T-cell (primary cell): ENCODE measurements around the gene SLF2. TPM values are rescaled to one million over a fixed set of nuclear protein-coding genes. Genes with fewer than 3 reads are reported as not detected.

Experiments used
- ATAC-seq, 4 experiments: fragments of 200-7000 bp in 3 of 4; fragments of 150-1000 bp in 1 of 4; cut with Tn5 transposase; replicated peaks in 1 of 4; 1 replicate in 3 of 4; 2 replicates in 1 of 4; pipeline ENCODE4 v1.10.0; 2021; ENCODE audit warnings: moderate library complexity in 3 of 4, mild to moderate bottlenecking in 2 of 4, moderate number of reproducible peaks in 1 of 4
- CTCF ChIA-PET, 2 donors: fragments of 300-600 bp; sonication (Branson Sonifier 250); formaldehyde crosslinking; loops; one replicate each; lab custom pipeline; 2022; ENCODE audit warnings: antibody characterized with exemption in 2 of 2; lab: Charles Lee
- POLR2A ChIA-PET, 2 donors: fragments of 300-600 bp; sonication (Branson Sonifier 250); formaldehyde crosslinking; loops; one replicate each; lab custom pipeline; 2022; ENCODE audit warnings: antibody characterized with exemption in 2 of 2; lab: Charles Lee
- DNase-seq, 35 experiments: peaks; one replicate each; pipeline versions ENCODE4 v3.0.0 to v3.0.0-alpha.2; 2013 to 2023
- H3K27ac ChIP-seq: one replicate; pipeline ENCODE4 v1.5.1; 2013; ENCODE audit warnings: low read length
- H3K27me3 ChIP-seq, 2 experiments: replicated peaks in 1 of 2; 1 replicate in 1 of 2; 2 replicates in 1 of 2; pipeline versions ENCODE4 v1.6.1 to v1.7.0; 2013; ENCODE audit warnings: low read length in 1 of 2, mixed read lengths in 1 of 2; ENCODE audit not compliant: control insufficient read depth in 2 of 2, insufficient read depth in 2 of 2; ENCODE audit errors: extremely low read depth in 1 of 2
- H3K36me3 ChIP-seq, 2 donors: 1 replicate in 1 of 2; 2 replicates in 1 of 2; pipeline versions ENCODE4 v1.6.1 to v1.7.0; 2013; ENCODE audit warnings: low read length in 1 of 2; ENCODE audit not compliant: control insufficient read depth in 2 of 2, insufficient read depth in 1 of 2; ENCODE audit errors: extremely low read depth in 1 of 2
- H3K4me1 ChIP-seq, 2 experiments: 1 replicate in 1 of 2; 2 replicates in 1 of 2; pipeline versions ENCODE4 v1.6.1 to v1.7.0; 2013; ENCODE audit warnings: low read length in 2 of 2, mixed read lengths in 1 of 2; ENCODE audit not compliant: insufficient read depth in 2 of 2, control insufficient read depth in 1 of 2; ENCODE audit errors: extremely low read depth in 1 of 2
- H3K4me3 ChIP-seq, 2 donors: 1 replicate in 1 of 2; 2 replicates in 1 of 2; pipeline versions ENCODE4 v1.5.1 to v1.7.0; 2013; ENCODE audit warnings: mild to moderate bottlenecking in 2 of 2, low read length in 1 of 2, moderate library complexity in 1 of 2; ENCODE audit not compliant: control insufficient read depth in 1 of 2; ENCODE audit errors: extremely low read depth in 1 of 2
- H3K9me3 ChIP-seq: 2 replicates; pipeline ENCODE4 v1.7.0; 2013
- H3K27ac Mint-ChIP-seq, 2 donors: one replicate each; pipeline ENCODE4 v1.8.0; 2020 to 2021; ENCODE audit warnings: mild to moderate bottlenecking in 2 of 2, mixed read lengths in 2 of 2
- H3K27me3 Mint-ChIP-seq, 2 donors: one replicate each; pipeline ENCODE4 v1.8.0; 2021 to 2022; ENCODE audit warnings: mixed read lengths in 2 of 2
- H3K36me3 Mint-ChIP-seq: one replicate; pipeline ENCODE4 v1.8.0; 2021; ENCODE audit warnings: mixed read lengths
- H3K4me1 Mint-ChIP-seq, 3 donors: one replicate each; pipeline ENCODE4 v1.8.0; 2020 to 2022; ENCODE audit warnings: mixed read lengths in 3 of 3, mild to moderate bottlenecking in 1 of 3
- H3K4me3 Mint-ChIP-seq, 3 donors: one replicate each; pipeline ENCODE4 v1.8.0; 2020 to 2022; ENCODE audit warnings: mild to moderate bottlenecking in 3 of 3, mixed read lengths in 3 of 3, moderate library complexity in 3 of 3
- H3K9me3 Mint-ChIP-seq, 3 donors: one replicate each; pipeline ENCODE4 v1.8.0; 2020 to 2022; ENCODE audit warnings: mixed read lengths in 3 of 3
- WGBS: methylation state at CpG from one replicate; pipeline ENCODE4 v1.1.5; 2013; ENCODE audit warnings: missing lambda C conversion rate; ENCODE audit not compliant: insufficient coverage; 5-methylcytosine and 5-hydroxymethylcytosine counted together
- total RNA-seq, 35 experiments: library from RNA in 6 of 35; stranded (reverse) in 6 of 35; fragments of 120-200 nt in 1 of 35; gene quantifications; one replicate each; pipeline versions ENCODE4 v1.2.1 to v1.2.4 and lab custom pipeline; 2013 to 2026

Gene SLF2
- total RNA-seq, 5 donors from 2014 or later (not counting 1 experiment from before 2014, with no cell fraction given), result 20.0 to 43.0 (median 31.3) TPM

GRCh38 chr10:100873827-100874326 is 38.9 kb upstream of the SLF2 start:
- H3K27me3 Mint-ChIP-seq, result peaks cover 7 to 36% of the 10 kb centered on the region in 2 donors
- no peak for ATAC-seq
- Histone ChIP-seq H3K4me1 (no peaks in the 10 kb centered on the region), H3K36me3 (no peaks in the 10 kb centered on the region), H3K4me3 (no peak overlapping the region), H3K27ac (no peak overlapping the region), H3K27me3 (peaks cover 0 to 51% of the 10 kb centered on the region in 2 experiments), H3K9me3 (no peaks in the 10 kb centered on the region)
- DNase-seq, result no peak
- CTCF ChIA-PET, result no interaction called here
- POLR2A ChIA-PET, result no interaction called here
- H3K9me3 Mint-ChIP-seq, result no peaks in the 10 kb centered on the region
- no peak overlapping the region for H3K27ac Mint-ChIP-seq
- H3K4me3 Mint-ChIP-seq, result no peak overlapping the region
- no peaks in the 10 kb centered on the region for H3K4me1 Mint-ChIP-seq
- no peaks in the 10 kb centered on the region for H3K36me3 Mint-ChIP-seq
- WGBS, result 80% methylated on average over 13 of the region's 14 CpGs

- H3K27ac Mint-ChIP-seq, result no peak overlapping the region
- Histone ChIP-seq H3K4me1 (no peaks in the 10 kb centered on the region), H3K27ac (no peak overlapping the region), H3K36me3 (no peaks in the 10 kb centered on the region), H3K9me3 (no peaks in the 10 kb centered on the region), H3K27me3 (peaks cover 0 to 49% of the 10 kb centered on the region in 2 experiments), H3K4me3 (no peak overlapping the region)
- no peaks in the 10 kb centered on the region for H3K9me3 Mint-ChIP-seq
- no peaks in the 10 kb centered on the region for H3K4me1 Mint-ChIP-seq
- ChIA-PET CTCF (interaction anchor here in 1 of 2 donors (0.6 kb wide), 1 partner anchor 893 kb away, joined by 3 read pairs; no protein-coding TSS in a partner anchor), POLR2A (no interaction called here)
- peaks cover 7 to 36% of the 10 kb centered on the region in 2 donors for H3K27me3 Mint-ChIP-seq
- H3K36me3 Mint-ChIP-seq, result no peaks in the 10 kb centered on the region
- no peak overlapping the region for H3K4me3 Mint-ChIP-seq
- DNase-seq (no peak), ATAC-seq (no peak)
- WGBS, result 87% methylated on average over 8 of the region's 20 CpGs
These were observed 37.9 kb upstream of the SLF2 start for GRCh38 chr10:100874702-100875483.

GRCh38 chr10:100875484-100876166 is 37.1 kb upstream of the SLF2 start:
- Histone ChIP-seq H3K27ac (no peak overlapping the region), H3K4me1 (no peaks in the 10 kb centered on the region), H3K4me3 (no peak overlapping the region), H3K27me3 (peaks cover 0 to 49% of the 10 kb centered on the region in 2 experiments), H3K9me3 (no peaks in the 10 kb centered on the region), H3K36me3 (no peaks in the 10 kb centered on the region)
- no peaks in the 10 kb centered on the region for H3K9me3 Mint-ChIP-seq
- WGBS, result 100% methylated on average over 1 of the region's 5 CpGs
- CTCF ChIA-PET, result no interaction called here
- no peaks in the 10 kb centered on the region for H3K36me3 Mint-ChIP-seq
- DNase-seq (no peak), ATAC-seq (no peak)
- H3K27me3 Mint-ChIP-seq, result peaks cover 7 to 36% of the 10 kb centered on the region in 2 donors
- no peaks in the 10 kb centered on the region for H3K4me1 Mint-ChIP-seq
- POLR2A ChIA-PET, result no interaction called here
- no peak overlapping the region for H3K4me3 Mint-ChIP-seq
- no peak overlapping the region for H3K27ac Mint-ChIP-seq

- Histone ChIP-seq H3K27me3 (peaks cover 0 to 46% of the 10 kb centered on the region in 2 experiments), H3K27ac (no peak overlapping the region), H3K4me3 (no peak overlapping the region), H3K36me3 (no peaks in the 10 kb centered on the region), H3K4me1 (no peaks in the 10 kb centered on the region), H3K9me3 (no peaks in the 10 kb centered on the region)
- no peaks in the 10 kb centered on the region for H3K36me3 Mint-ChIP-seq
- CTCF ChIA-PET, result no interaction called here
- POLR2A ChIA-PET, result no interaction called here
- H3K4me1 Mint-ChIP-seq, result no peaks in the 10 kb centered on the region
- no peaks in the 10 kb centered on the region for H3K9me3 Mint-ChIP-seq
- H3K27ac Mint-ChIP-seq, result no peak overlapping the region
- peaks cover 7 to 36% of the 10 kb centered on the region in 2 donors for H3K27me3 Mint-ChIP-seq
- no peak for ATAC-seq
- DNase-seq, result no peak
- 54% methylated on average over 15 of the region's 24 CpGs for WGBS
- H3K4me3 Mint-ChIP-seq, result no peak overlapping the region
These were observed 35.9 kb upstream of the SLF2 start for GRCh38 chr10:100876585-100877460.

GRCh38 chr10:100877461-100877850 is 35.3 kb upstream of the SLF2 start:
- Mint-ChIP-seq H3K27me3 (peaks cover 7 to 36% of the 10 kb centered on the region in 2 donors), H3K9me3 (no peaks in the 10 kb centered on the region), H3K36me3 (no peaks in the 10 kb centered on the region), H3K4me3 (no peak overlapping the region), H3K27ac (no peak overlapping the region), H3K4me1 (no peaks in the 10 kb centered on the region)
- ATAC-seq (no peak), DNase-seq (no peak)
- Histone ChIP-seq H3K36me3 (no peaks in the 10 kb centered on the region), H3K27me3 (peaks cover 0 to 46% of the 10 kb centered on the region in 2 experiments), H3K4me1 (no peaks in the 10 kb centered on the region), H3K4me3 (no peak overlapping the region), H3K27ac (no peak overlapping the region), H3K9me3 (no peaks in the 10 kb centered on the region)
- POLR2A ChIA-PET, result no interaction called here
- 78% methylated on average over 10 of the region's 11 CpGs for WGBS
- CTCF ChIA-PET, result no interaction called here
